ENCODE results near the gene NUP98.

DNA sequence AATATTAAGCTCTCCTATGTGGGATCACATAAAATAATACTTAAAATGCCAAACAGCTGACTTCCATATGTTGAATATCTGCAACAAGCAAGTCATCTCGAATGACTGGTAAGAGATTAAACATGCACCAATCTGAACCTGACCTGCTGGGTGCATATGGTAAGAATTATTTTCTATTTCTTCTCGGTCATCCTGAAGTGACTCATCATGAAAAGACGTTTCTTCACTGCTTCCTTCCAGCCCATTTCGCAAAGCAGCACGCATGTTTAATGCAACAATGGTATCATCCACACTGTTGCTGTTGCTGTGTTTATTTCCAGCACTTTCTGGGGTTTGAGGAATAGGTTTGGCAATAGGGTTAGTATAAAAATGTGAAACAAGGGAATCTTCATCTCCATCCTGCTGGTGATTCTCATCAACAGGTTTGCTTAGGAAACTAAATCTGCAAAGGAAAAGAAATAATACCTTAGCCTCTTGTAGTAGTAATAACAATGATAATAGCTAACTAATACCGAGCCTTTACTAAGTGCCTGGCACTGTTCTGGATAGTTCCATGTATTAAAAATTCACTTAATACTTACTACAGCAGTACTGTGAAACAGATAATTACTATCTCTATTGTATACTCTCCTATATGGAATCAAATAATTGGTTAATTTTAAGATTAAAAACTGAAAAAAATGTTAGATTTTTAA lies 74.2 kb downstream of the NUP98 start:
- TF ChIP-seq SMC3 (IDR thresholded peaks at IDR 0.05; ENCODE audit: borderline replicate concordance, low read length) (no peak), ELK1 (IDR thresholded peaks at IDR 0.05; ENCODE audit: low read depth, low read length) (no peak)

Data from GM12878 (cell line).